ENCODE data around the gene MARCHF4.

The MARCHF4 gene

DNA sequence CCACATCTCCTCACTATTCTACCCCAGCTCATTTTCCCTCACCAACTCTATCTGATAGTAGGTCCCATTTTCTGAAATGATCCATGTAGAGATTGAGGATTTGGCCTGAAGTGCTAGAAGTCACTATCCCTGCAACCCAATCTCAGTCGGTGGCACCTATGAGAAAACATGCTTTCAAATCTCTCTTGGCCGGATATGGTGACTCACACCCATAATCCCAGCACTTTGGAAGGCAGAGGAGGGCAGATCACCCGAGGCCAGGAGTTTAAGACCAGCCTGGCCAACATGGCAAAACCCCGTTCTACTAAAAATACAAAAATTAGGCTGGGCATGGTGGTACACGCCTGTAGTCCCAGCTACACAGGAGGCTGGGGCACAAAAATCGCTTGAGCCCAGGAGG is 19.1 kb upstream of the MARCHF4 start:
- no peaks in the 10 kb centered on the region for H3K9me2 ChIP-seq (replicated peaks; ENCODE audit: insufficient read depth, low read length)
- no peaks in the 10 kb centered on the region for H3K79me2 ChIP-seq (ENCODE audit: low read length)
- H3F3A ChIP-seq (ENCODE audit: insufficient read depth, low read length) = no peaks in the 10 kb centered on the region
- H3K4me1 ChIP-seq (ENCODE audit: low read length) = no peaks in the 10 kb centered on the region
- H3K4me2 ChIP-seq (ENCODE audit: low read depth, low read length) = no peak overlapping the region
- no peaks in the 10 kb centered on the region for H4K20me1 ChIP-seq (ENCODE audit: insufficient read depth, low read length)
- H3K27me3 ChIP-seq (replicated peaks; ENCODE audit: insufficient read depth, low read length) = no peaks in the 10 kb centered on the region
- no peak overlapping the region for H3K27ac ChIP-seq (ENCODE audit: low read length)
- DNase-seq = no peak
- no peaks in the 10 kb centered on the region for H3K9me3 ChIP-seq (replicated peaks; ENCODE audit: insufficient read depth, low read length)
- no peaks in the 10 kb centered on the region for H3K36me3 ChIP-seq (replicated peaks; ENCODE audit: insufficient read depth, low read length)
- TF ChIP-seq CTCF (IDR thresholded peaks at IDR 0.05; ENCODE audit: low read length) (no peak), EZH2 (optimal IDR thresholded peaks at IDR 0.05; ENCODE audit: low read depth, low read length) (no peak), EZH2phosphoT487 (IDR thresholded peaks at IDR 0.05; ENCODE audit: low read length) (no peak)
- no peak overlapping the region for H2AFZ ChIP-seq (ENCODE audit: low read length)
- H3K4me3 ChIP-seq (ENCODE audit: low read length) = no peak overlapping the region
- H3K9ac ChIP-seq (ENCODE audit: low read length) = no peak overlapping the region

- Histone ChIP-seq H4K20me1 (ENCODE audit: insufficient read depth, low read length) (no peaks in the 10 kb centered on the region), H3K79me2 (ENCODE audit: low read length) (no peaks in the 10 kb centered on the region), H3K27ac (ENCODE audit: low read length) (no peak overlapping the region), H3K4me3 (ENCODE audit: low read length) (no peak overlapping the region), H3K9ac (ENCODE audit: low read length) (no peak overlapping the region), H3K27me3 (replicated peaks; ENCODE audit: insufficient read depth, low read length) (no peaks in the 10 kb centered on the region), H3K4me1 (ENCODE audit: low read length) (no peaks in the 10 kb centered on the region), H3K9me2 (replicated peaks; ENCODE audit: insufficient read depth, low read length) (no peaks in the 10 kb centered on the region), H2AFZ (ENCODE audit: low read length) (no peak overlapping the region), H3K9me3 (replicated peaks; ENCODE audit: insufficient read depth, low read length) (no peaks in the 10 kb centered on the region), H3F3A (ENCODE audit: insufficient read depth, low read length) (no peaks in the 10 kb centered on the region), H3K36me3 (replicated peaks; ENCODE audit: insufficient read depth, low read length) (no peaks in the 10 kb centered on the region), H3K4me2 (ENCODE audit: low read depth, low read length) (no peak overlapping the region)
- no peak for DNase-seq
- TF ChIP-seq EZH2phosphoT487 (IDR thresholded peaks at IDR 0.05; ENCODE audit: low read length) (no peak), CTCF (IDR thresholded peaks at IDR 0.05; ENCODE audit: low read length) (no peak), EZH2 (optimal IDR thresholded peaks at IDR 0.05; ENCODE audit: low read depth, low read length) (no peak)
These were observed 17.3 kb upstream of the MARCHF4 start for GRCh38 chr2:216389570-216389969.

GRCh38 chr2:216388046-216388884 is 16.0 kb upstream of the MARCHF4 start:
- no peaks in the 10 kb centered on the region for H4K20me1 ChIP-seq (ENCODE audit: insufficient read depth, low read length)
- H3K79me2 ChIP-seq (ENCODE audit: low read length) = no peaks in the 10 kb centered on the region
- no peaks in the 10 kb centered on the region for H3K27me3 ChIP-seq (replicated peaks; ENCODE audit: insufficient read depth, low read length)
- no peak for DNase-seq
- H3K9ac ChIP-seq (ENCODE audit: low read length) = no peak overlapping the region
- H3K9me3 ChIP-seq (replicated peaks; ENCODE audit: insufficient read depth, low read length) = no peaks in the 10 kb centered on the region
- H3K4me3 ChIP-seq (ENCODE audit: low read length) = no peak overlapping the region
- H3K36me3 ChIP-seq (replicated peaks; ENCODE audit: insufficient read depth, low read length) = no peaks in the 10 kb centered on the region
- no peak overlapping the region for H2AFZ ChIP-seq (ENCODE audit: low read length)
- H3K4me1 ChIP-seq (ENCODE audit: low read length) = no peaks in the 10 kb centered on the region
- no peak overlapping the region for H3K27ac ChIP-seq (ENCODE audit: low read length)
- no peak overlapping the region for H3K4me2 ChIP-seq (ENCODE audit: low read depth, low read length)
- H3K9me2 ChIP-seq (replicated peaks; ENCODE audit: insufficient read depth, low read length) = no peaks in the 10 kb centered on the region
- no peak for TF ChIP-seq EZH2phosphoT487 (IDR thresholded peaks at IDR 0.05; ENCODE audit: low read length)
- TF ChIP-seq EZH2 (optimal IDR thresholded peaks at IDR 0.05; ENCODE audit: low read depth, low read length) = no peak
- TF ChIP-seq CTCF (IDR thresholded peaks at IDR 0.05; ENCODE audit: low read length) = no peak
- H3F3A ChIP-seq (ENCODE audit: insufficient read depth, low read length) = no peaks in the 10 kb centered on the region
